ENCODE data around the gene ENTPD2.

ENTPD2 gene

GRCh38 chr9:137028263-137029057 is 25.4 kb downstream of the ENTPD2 start:
- DNase-seq: peak; percentile 64

- DNase-seq: no peak
Observed at GRCh38 chr9:137027369-137028262, 26.2 kb downstream of the ENTPD2 start, which contains the start of gene ABCA2. TSS of gene ABCA2 (minus strand) at chr9:137028237. CDS start at chr9:137028140, 97 bp downstream.

GRCh38 chr9:137026828-137027227 is 27.0 kb downstream of the ENTPD2 start:
- no peak for DNase-seq

GRCh38 chr9:137026384-137026783 is 27.5 kb downstream of the ENTPD2 start:
- DNase-seq: no peak

- DNase-seq: peak; percentile 87
Observed at GRCh38 chr9:137025517-137025966, 28.3 kb downstream of the ENTPD2 start.

GRCh38 chr9:137023583-137023991 is 30.3 kb downstream of the ENTPD2 start:
- no peak for DNase-seq

- no peak for DNase-seq
Observed at GRCh38 chr9:137023157-137023556, 30.7 kb downstream of the ENTPD2 start.

GRCh38 chr9:137022662-137023008 is 31.2 kb downstream of the ENTPD2 start:
- no peak for DNase-seq

GRCh38 chr9:137021979-137022661 is 31.7 kb downstream of the ENTPD2 start:
- peak; percentile 23 for DNase-seq

GRCh38 chr9:137021568-137021978 is 32.3 kb downstream of the ENTPD2 start:
- DNase-seq: no peak

- no peak for DNase-seq
Observed at GRCh38 chr9:137020771-137021567, 32.9 kb downstream of the ENTPD2 start.

GRCh38 chr9:137019891-137020683 is 33.8 kb downstream of the ENTPD2 start:
- DNase-seq: no peak

- no peak for DNase-seq
Observed at GRCh38 chr9:137018761-137019559, 34.9 kb downstream of the ENTPD2 start.

GRCh38 chr9:137017791-137018497 is 35.9 kb downstream of the ENTPD2 start:
- DNase-seq: no peak

GRCh38 chr9:137017071-137017470 is 36.8 kb downstream of the ENTPD2 start:
- no peak for DNase-seq

- no peak for DNase-seq
Observed at GRCh38 chr9:137016436-137016835, 37.4 kb downstream of the ENTPD2 start.

- DNase-seq: no peak
Observed at GRCh38 chr9:137015976-137016375, 37.9 kb downstream of the ENTPD2 start.

- no peak for DNase-seq
Observed at GRCh38 chr9:137015540-137015930, 38.3 kb downstream of the ENTPD2 start.

GRCh38 chr9:137014776-137015539 is 38.9 kb downstream of the ENTPD2 start:
- no peak for DNase-seq

Measured in NCI-H1436 (cell line).